GM23338 (cell line): Measurements from ENCODE around the gene BEND7. TPM values are rescaled to one million over a fixed set of nuclear protein-coding genes. Genes with fewer than 3 reads are reported as not detected.

Experiments
- ATAC-seq: fragments of 200-7000 bp; cut with Tn5 transposase; 3 replicates; pipeline ENCODE4 v1.9.1; 2020
- DNase-seq: peaks from one replicate; pipeline ENCODE4 v3.0.0-alpha.2; 2015; ENCODE audit warnings: low spot score
- H2AFZ ChIP-seq: fragments of 200-600 bp; sonication (generic); 2 replicates; pipeline ENCODE4 v1.8.0; 2016; ENCODE audit warnings: antibody characterized with exemption, mild to moderate bottlenecking, moderate library complexity
- H3F3A ChIP-seq: fragments of 200-600 bp; sonication (generic); replicated peaks from 2 replicates; pipeline ENCODE4 v1.8.0; 2017; ENCODE audit warnings: antibody characterized with exemption, mixed run types, low read depth
- H3K27ac ChIP-seq: fragments of 200-600 bp; sonication (generic); 2 replicates; pipeline ENCODE4 v1.6.1; 2016; ENCODE audit warnings: low read depth
- H3K27me3 ChIP-seq: fragments of 200-600 bp; sonication (generic); 2 replicates; pipeline ENCODE4 v1.8.0; 2016; ENCODE audit warnings: mild to moderate bottlenecking, mixed run types, moderate library complexity; ENCODE audit not compliant: insufficient read depth
- H3K36me3 ChIP-seq: fragments of 200-600 bp; sonication (generic); 2 replicates; pipeline ENCODE4 v1.8.0; 2016; ENCODE audit warnings: mild to moderate bottlenecking; ENCODE audit not compliant: insufficient read depth
- H3K4me1 ChIP-seq: fragments of 200-600 bp; sonication (generic); 2 replicates; pipeline ENCODE4 v1.8.0; 2016; ENCODE audit warnings: mild to moderate bottlenecking, moderate library complexity; ENCODE audit not compliant: insufficient read depth
- H3K4me2 ChIP-seq: fragments of 200-600 bp; sonication (generic); 2 replicates; pipeline ENCODE4 v1.7.1; 2017; ENCODE audit warnings: mixed run types
- H3K4me3 ChIP-seq: fragments of 200-600 bp; sonication (generic); 2 replicates; pipeline ENCODE4 v1.6.1; 2016; ENCODE audit warnings: mixed run types
- H3K79me2 ChIP-seq: fragments of 200-600 bp; sonication (generic); replicated peaks from 2 replicates; pipeline ENCODE4 v1.8.0; 2017; ENCODE audit warnings: mild to moderate bottlenecking; ENCODE audit not compliant: insufficient read depth
- H3K9me2 ChIP-seq: fragments of 200-600 bp; sonication (generic); 2 replicates; pipeline ENCODE4 v1.8.0; 2017; ENCODE audit not compliant: insufficient read depth
- H4K20me1 ChIP-seq: fragments of 200-600 bp; sonication (generic); replicated peaks from 2 replicates; pipeline ENCODE4 v1.8.0; 2017; ENCODE audit warnings: mild to moderate bottlenecking; ENCODE audit not compliant: insufficient read depth
- H3K27ac Mint-ChIP-seq: 2 replicates; pipeline ENCODE4 v1.8.0; 2020; ENCODE audit warnings: inconsistent platforms, mild to moderate bottlenecking, moderate library complexity, mixed read lengths
- H3K27me3 Mint-ChIP-seq: 3 replicates; pipeline ENCODE4 v1.8.0; 2022; ENCODE audit warnings: low read depth, mild to moderate bottlenecking, moderate library complexity, mixed read lengths, inconsistent platforms; ENCODE audit not compliant: insufficient read depth, poor library complexity
- H3K36me3 Mint-ChIP-seq: 3 replicates; pipeline ENCODE4 v1.8.0; 2021; ENCODE audit warnings: low read depth, mild to moderate bottlenecking, inconsistent platforms, moderate library complexity, mixed read lengths
- H3K4me1 Mint-ChIP-seq: 3 replicates; pipeline ENCODE4 v1.8.0; 2020; ENCODE audit warnings: mild to moderate bottlenecking, inconsistent platforms, mixed read lengths
- H3K4me3 Mint-ChIP-seq: 3 replicates; pipeline ENCODE4 v1.8.0; 2021; ENCODE audit warnings: moderate library complexity, mild to moderate bottlenecking, inconsistent platforms, mixed read lengths
- H3K9me3 Mint-ChIP-seq: 3 replicates; pipeline ENCODE4 v1.8.0; 2020; ENCODE audit warnings: moderate library complexity, mild to moderate bottlenecking, inconsistent platforms, mixed read lengths
- CREB1 ChIP-seq: fragments of 250-450 bp; sonication (Bioruptor Pico); IDR thresholded peaks from 2 replicates; pipeline ENCODE4 v1.5.0; 2020; ENCODE audit warnings: low read depth, mild to moderate bottlenecking, moderate library complexity
- CTCF ChIP-seq, 2 experiments: fragments of 200-600 bp in 1 of 2; sonication (generic) in 1 of 2; conservative IDR thresholded peaks; 2 replicates each; pipeline versions ENCODE4 v1.5.1 to v1.6.1; 2016 to 2017; ENCODE audit warnings: antibody characterized with exemption in 2 of 2, low read depth in 2 of 2, mild to moderate bottlenecking in 2 of 2, moderate library complexity in 1 of 2
- ETS1 ChIP-seq: IDR thresholded peaks from 2 replicates; pipeline ENCODE4 v1.6.1; 2016; ENCODE audit warnings: antibody characterized with exemption
- EZH2 ChIP-seq: fragments of 200-600 bp; sonication (generic); IDR thresholded peaks from one replicate; pipeline ENCODE4 v1.8.0; 2017; ENCODE audit warnings: antibody characterized with exemption, mild to moderate bottlenecking, low read depth; ENCODE audit not compliant: unreplicated experiment
- EZH2phosphoT487 ChIP-seq: fragments of 200-600 bp; sonication (generic); IDR thresholded peaks from one replicate; pipeline ENCODE4 v1.8.1; 2018; ENCODE audit warnings: antibody characterized with exemption; ENCODE audit not compliant: unreplicated experiment
- NANOG ChIP-seq: IDR thresholded peaks from 2 replicates; pipeline ENCODE4 v1.6.1; 2016; ENCODE audit warnings: antibody characterized with exemption, borderline replicate concordance
- POLR2AphosphoS5 ChIP-seq: IDR thresholded peaks from 2 replicates; pipeline ENCODE4 v1.6.1; 2016; ENCODE audit warnings: antibody characterized with exemption, low read depth
- STAT1 ChIP-seq: IDR thresholded peaks from one replicate; pipeline ENCODE4 v1.6.1; 2016; ENCODE audit warnings: antibody characterized with exemption; ENCODE audit not compliant: unreplicated experiment
- ZNF114 ChIP-seq: fragments of 250-450 bp; sonication (Bioruptor Pico); IDR thresholded peaks from 2 replicates; pipeline ENCODE4 v1.5.0; 2020; ENCODE audit warnings: mild to moderate bottlenecking, moderate library complexity
- ZNF331 ChIP-seq: fragments of 250-450 bp; sonication (Bioruptor Pico); IDR thresholded peaks from 2 replicates; pipeline ENCODE4 v1.5.0; 2020; ENCODE audit warnings: low read depth, mild to moderate bottlenecking, moderate library complexity
- ZNF462 ChIP-seq: fragments of 250-450 bp; sonication (Bioruptor Pico); IDR thresholded peaks from 2 replicates; pipeline ENCODE4 v1.5.0; 2020; ENCODE audit warnings: mild to moderate bottlenecking, moderate library complexity
- polyA plus RNA-seq: library from polyadenylated mRNA; unstranded; fragments of >200 nt; fragmentation: Nextera tagmentation; extraction: Ambion mirVana; gene quantifications from 2 replicates; pipeline ENCODE4 v1.2.1, GENCODE V29; 2016
- total RNA-seq: library from RNA; depleted of rRNA; stranded (reverse); fragments of >200 nt; shearing (Covaris generic); gene quantifications from 2 replicates; pipeline ENCODE4 v1.2.3, GENCODE V29; 2014

The BEND7 gene
- total and polyA plus RNA-seq, 2 experiments from 2014 or later: 3.1 to 9.6 TPM

GRCh38 chr10:13470270-13470669 is 58.5 kb downstream of the BEND7 start (continued):
- TF ChIP-seq ZNF462 (CRISPR knock-in tag) (no peak), CTCF (conservative IDR thresholded peaks at IDR 0.05; ENCODE audit: low read depth in 2 of 2) (peak in 1 of 2 experiments; percentile 63; a peak in 3 of 4 replicates), ETS1 (no peak)

GRCh38 chr10:13462551-13462950 is 66.3 kb downstream of the BEND7 start:
- H4K20me1 ChIP-seq: no peaks in the 10 kb centered on the region
- Mint-ChIP-seq H3K27ac (no peak overlapping the region), H3K9me3 (peaks cover 6% of the 10 kb centered on the region), H3K4me1 (peaks cover 8% of the 10 kb centered on the region), H3K27me3 (peaks cover 1% of the 10 kb centered on the region), H3K4me3 (no peak overlapping the region), H3K36me3 (peaks cover 7% of the 10 kb centered on the region; the same call in 2 of the 3 replicates)
- no peaks in the 10 kb centered on the region; the same call in 1 of the 2 replicates for H3K9me2 ChIP-seq
- no peak overlapping the region for H3K4me3 ChIP-seq
- no peaks in the 10 kb centered on the region for H3K36me3 ChIP-seq
- DNase-seq (no peak), ATAC-seq (no peak)
- H3K79me2 ChIP-seq: no peaks in the 10 kb centered on the region
- no peak overlapping the region for H3K27ac ChIP-seq
- H3F3A ChIP-seq: no peaks in the 10 kb centered on the region
- H3K4me1 ChIP-seq: no peaks in the 10 kb centered on the region; the same call in 1 of the 2 replicates
- H2AFZ ChIP-seq: no peak overlapping the region
- H3K4me2 ChIP-seq: no peak overlapping the region
- H3K27me3 ChIP-seq: no peaks in the 10 kb centered on the region
- TF ChIP-seq CTCF (conservative IDR thresholded peaks at IDR 0.05; ENCODE audit: low read depth in 2 of 2) (no peak), EZH2phosphoT487 (no peak), ZNF114 (CRISPR knock-in tag) (no peak), ZNF331 (CRISPR knock-in tag) (no peak), EZH2 (no peak), POLR2AphosphoS5 (no peak), NANOG (no peak), ETS1 (no peak), STAT1 (no peak), CREB1 (no peak)
